Stimulated activated CD8-positive, alpha-beta memory T cell treated with anti-CD3 and anti-CD28 coated beads, Interleukin-4, amount 100 ng/mL, for 1 hour (primary cell): ENCODE results near the gene PTGFRN.
"Not testable (repeated sequence)": the region's sequence is repeated elsewhere in the genome, so short reads cannot be mapped to it uniquely, and the experiment has no call there.

Experiments
- DNase-seq, 2 donors: peaks; one replicate each; pipeline ENCODE4 v3.0.0-alpha.2; 2020; ENCODE audit warnings: low read depth in 2 of 2, low spot score in 1 of 2

PTGFRN gene

DNA sequence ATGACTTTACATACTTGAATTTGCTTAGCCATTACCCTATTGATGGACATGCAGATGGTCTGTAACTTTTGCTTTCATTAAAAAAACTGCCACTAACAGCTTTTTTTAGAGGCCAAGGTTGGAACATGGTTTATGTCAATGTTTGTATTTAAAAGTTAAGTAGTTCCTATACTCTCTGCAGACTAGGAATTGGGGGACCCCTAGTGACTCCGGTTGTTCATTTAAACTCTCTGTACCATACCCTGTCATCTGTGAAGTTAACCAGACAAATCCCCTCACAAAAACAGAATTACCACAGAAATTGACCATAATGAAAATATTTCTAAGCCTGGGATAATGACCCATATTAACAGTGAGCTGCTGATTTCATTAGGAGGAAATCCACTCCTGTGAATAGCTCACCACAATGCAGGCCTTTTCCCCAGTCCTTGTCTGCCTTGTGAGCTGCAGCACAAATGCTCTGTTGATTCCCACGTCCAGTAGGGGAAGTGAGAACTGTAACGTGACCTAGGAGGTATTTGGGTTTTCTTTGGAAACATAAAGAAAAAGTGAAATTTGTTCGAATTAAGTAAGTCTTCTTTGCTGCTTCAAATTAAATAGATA, 61.6 kb downstream of the PTGFRN start:
- DNase-seq = no peak

DNA sequence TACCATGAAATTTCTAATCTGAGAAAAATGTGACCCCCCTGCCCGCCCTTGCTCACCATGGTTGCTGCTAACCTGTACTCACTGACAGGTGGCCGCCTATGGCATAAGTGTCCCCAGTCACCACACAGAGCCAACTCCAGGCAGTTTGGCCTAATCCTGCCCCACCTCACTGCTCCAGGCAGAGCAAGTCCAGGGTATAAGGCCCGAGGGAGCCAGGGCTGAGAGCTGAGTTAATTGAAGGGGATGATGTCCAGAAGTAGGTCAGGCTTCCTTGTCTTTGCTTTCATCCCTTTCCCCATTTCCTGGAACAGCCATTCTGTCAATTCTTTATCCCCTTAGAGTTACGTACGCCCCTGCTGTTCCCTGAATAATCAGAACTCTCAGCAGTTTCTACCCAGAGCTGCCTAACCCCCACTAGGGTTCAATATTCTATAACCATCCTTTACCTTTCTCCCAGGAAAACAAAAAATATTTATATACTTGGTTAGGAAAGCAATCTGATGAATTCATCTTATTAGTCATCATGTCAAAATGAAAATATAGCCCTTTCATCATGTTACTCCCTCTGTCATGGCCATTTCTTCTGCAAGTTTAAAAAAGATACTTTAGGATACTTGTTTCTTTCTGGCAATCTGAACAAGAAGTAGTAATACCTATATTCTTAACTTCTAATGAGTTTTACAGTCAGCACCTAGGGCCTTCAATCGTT, 62.4 kb downstream of the PTGFRN start:
- DNase-seq = no peak

DNA sequence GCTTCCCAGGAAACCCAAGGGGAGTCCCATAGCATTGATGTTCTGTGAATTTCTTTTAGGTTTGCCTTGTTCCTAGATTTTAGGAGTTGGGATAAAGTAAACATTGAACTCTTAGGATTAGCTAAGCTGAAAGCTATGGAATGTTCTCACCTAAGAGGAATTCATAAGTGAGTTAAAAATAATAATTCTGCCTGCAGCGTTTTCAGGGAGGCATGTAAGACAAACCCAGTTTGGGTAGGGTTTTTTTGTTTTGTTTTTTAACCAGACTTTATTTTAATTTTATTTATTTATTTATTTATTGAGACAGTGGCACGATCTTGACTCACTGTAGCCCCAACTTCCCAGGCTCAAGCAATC, 62.9 kb downstream of the PTGFRN start:
- DNase-seq = no peak

DNA sequence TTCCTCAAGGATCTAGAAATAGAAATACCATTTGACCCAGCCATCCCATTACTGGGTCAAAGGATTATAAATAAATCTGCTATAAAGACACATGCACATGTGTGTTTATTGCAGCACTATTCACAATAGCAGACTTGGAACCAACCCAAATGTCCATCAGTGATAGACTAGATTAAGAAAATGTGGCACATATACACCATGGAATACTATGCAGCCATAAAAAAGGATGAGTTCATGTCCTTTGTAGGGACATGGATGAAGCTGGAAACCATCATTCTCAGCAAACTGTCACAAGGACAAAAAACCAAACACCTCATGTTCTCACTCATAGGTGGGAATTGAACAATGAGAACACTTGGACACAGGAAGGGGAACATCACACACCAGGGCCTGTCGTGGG, 70.6 kb downstream of the PTGFRN start:
- not testable (repeated sequence) for DNase-seq

DNA sequence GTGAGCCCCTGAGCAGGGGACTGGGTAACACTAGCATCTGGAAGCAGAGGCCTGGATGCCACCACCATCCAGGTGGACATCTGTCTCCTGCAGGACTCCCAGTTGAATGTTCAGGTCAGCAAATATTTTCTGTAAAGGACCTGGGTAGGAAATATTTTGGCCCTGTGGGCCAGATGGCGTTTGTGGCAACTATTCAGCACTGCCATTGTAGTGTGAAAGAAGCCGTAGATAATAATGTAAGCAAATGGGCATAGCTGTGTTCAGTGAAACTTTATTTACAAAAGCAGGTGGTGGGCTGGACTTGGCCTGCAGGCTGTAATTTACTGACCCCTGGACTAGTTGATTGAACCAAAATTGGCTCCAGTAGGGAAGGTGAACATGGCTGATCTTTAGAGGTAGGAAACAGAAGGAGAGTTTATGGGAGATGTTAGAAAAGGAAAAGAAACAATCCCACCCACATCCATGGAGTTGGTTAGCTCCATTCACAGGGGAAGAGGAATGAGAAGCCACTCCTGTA, 71.9 kb downstream of the PTGFRN start:
- DNase-seq = no peak

DNA sequence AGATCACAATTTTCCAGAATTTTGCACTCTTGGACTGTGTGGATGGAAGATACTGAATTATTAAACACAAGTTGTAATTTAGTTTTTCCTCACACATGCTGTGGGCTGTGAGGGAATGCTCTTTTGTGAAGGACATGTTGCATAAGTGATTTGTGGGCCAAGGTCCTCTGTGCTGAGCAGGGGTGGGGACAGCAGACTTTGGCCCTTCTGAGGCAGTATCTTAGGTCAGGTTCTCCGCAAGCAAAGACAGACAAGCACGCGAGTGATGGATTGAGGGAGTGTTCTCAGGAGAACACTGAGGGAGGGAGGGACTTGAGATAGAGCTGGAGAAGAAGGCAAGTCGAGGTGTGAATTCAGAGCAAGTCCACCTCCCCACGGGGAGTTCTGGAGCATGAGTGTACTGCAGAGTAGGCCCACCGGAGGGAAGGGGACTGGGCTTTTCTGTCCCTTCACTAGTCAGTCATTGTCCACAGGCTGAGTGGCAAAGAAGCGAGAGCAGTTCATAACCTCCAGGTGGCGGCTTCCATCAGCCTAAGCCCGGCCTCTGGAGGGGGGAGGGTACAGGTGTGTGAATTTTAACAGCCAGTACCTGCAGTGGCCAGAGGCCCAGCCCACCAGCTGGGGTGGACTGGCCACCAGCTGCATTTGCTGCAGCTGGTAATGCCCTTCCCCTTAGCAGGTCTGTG, 72.7 kb downstream of the PTGFRN start:
- DNase-seq = no peak

DNA sequence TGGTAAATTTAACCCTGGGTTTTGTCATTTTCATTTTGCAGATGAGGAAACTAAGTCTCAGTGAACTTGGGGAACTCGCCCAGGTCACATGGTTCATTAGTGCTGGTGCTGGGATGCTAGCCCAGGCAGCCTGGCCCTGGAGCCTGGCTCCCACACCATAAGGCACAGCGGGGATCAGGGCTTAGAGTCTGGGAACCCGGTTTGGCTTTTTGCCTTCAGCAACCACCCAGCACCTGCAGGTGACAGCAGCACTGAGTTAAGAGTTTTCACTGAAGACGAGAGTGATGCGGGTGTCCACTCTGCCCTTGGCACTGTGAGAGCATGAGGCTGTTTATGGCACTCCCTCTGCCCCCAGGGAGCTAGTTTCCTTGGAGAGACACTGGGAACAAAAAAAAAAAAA, 73.4 kb downstream of the PTGFRN start:
- DNase-seq = no peak

DNA sequence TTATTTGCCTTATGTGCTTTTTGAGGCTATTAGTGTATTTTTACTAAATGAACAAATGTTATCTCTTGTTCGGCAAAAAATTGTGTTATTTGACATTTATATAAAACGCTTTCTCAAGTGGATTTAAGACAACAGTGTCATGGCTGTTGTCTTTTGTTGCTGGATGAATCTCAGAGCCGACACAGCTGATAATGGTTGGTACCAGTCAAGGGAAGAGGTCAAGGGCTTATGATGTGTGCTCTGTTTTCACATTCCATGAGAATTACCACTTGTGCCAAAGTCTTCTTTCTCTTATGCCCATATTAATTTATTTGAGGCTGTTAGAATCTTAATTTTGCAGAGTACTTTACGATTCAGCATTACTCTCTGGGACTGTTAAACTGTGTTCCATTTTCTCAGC, 74.0 kb downstream of the PTGFRN start:
- DNase-seq = no peak

DNA sequence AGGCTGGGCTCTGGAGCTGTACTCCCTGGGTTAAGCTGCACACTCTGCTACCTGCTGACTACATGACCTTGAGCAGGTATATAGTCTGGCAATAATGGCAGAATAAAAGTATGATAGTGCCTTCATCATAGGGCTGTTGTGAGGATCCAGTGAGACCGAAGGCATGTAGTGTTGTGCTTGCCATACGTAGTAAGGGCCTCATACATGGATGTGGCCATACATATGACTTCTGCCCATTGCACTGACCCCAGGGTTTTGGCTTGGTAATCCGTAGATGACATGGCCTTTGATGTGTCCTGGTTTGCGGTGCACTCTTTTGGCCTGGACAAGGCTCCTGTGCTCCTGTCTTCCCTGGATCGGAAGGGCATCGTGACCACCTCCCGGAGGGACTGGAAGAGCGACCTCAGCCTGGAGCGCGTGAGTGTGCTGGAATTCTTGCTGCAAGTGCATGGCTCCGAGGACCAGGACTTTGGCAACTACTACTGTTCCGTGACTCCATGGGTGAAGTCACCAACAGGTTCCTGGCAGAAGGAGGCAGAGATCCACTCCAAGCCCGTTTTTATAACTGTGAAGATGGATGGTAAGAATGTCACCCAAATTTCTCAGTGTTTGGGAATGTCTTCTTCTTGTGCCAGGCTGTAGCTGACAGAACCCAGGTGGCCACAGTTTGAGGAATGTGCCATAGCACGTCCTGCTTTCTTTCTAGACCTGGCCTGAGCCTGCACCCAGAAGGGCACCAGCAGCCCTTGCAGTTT, 74.9 kb downstream of the PTGFRN start:
- DNase-seq = no peak

DNA sequence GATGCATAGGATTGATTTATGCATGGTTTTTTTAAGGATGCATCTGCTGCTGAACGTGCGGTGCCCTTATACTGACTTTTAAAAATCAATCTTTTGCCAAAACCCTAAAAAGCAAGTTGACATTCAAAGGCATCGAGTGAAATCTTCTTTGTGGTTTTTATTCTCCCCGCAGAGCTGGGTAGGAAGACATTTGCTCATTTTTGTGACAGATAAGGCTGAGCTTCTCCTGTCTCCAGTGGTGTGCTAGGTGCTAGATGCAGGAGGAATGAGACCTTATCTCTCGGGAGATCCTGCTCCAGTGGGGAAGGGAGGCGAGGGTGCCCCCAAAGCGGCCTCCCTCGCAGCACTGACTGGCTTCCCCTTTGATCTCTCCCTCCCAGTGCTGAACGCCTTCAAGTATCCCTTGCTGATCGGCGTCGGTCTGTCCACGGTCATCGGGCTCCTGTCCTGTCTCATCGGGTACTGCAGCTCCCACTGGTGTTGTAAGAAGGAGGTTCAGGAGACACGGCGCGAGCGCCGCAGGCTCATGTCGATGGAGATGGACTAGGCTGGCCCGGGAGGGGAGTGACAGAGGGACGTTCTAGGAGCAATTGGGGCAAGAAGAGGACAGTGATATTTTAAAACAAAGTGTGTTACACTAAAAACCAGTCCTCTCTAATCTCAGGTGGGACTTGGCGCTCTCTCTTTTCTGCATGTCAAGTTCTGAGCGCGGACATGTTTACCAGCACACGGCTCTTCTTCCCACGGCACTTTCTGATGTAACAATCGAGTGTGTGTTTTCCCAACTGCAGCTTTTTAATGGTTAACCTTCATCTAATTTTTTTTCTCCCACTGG, 76.9 kb downstream of the PTGFRN start:
- no peak for DNase-seq

DNA sequence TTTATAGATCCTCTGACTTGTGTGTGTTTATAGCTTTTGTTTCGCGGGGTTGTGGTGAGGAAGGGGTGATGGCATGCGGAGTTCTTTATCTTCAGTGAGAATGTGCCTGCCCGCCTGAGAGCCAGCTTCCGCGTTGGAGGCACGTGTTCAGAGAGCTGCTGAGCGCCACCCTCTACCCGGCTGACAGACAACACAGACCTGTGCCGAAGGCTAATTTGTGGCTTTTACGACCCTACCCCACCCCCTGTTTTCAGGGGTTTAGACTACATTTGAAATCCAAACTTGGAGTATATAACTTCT, 77.5 kb downstream of the PTGFRN start:
- DNase-seq = peak; percentile 18 to 38

DNA sequence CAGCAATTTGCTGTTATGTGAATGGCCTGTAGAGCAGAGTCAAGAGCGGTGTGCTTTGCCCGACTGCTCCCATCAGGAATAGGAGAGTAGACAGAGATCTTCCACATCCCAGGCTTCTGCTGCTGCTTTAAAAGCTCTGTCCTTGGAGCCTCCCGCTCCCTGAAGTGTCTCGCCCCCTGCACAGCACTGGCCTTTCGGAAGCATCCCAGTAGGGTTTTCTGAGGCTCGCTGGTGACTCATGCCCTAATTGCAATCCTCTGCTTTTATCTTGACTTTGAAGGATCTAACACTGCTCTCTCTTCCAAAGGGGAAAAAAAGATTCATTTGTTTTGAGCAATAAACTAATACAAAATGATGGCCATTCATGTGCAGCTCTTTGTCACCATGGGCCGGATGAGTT, 78.5 kb downstream of the PTGFRN start:
- DNase-seq = no peak

DNA sequence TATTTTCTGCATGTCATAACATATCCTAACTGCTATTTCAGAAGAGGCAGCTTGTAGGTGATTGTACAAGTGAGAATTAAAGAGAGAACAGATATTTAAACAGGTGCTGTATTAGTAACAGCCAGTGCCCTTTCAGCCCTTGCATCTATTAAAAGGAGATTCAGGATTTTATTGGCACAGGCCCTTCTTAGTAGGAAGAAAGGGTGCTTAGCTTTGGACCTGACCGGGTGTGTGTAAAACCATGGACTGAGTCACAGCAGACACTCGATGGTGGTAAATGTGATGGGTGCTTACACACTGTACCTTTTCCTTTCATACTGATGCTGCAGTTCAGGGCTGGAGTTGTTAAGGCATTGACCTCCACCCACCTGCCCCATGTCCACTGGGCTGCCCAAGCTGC, 79.2 kb downstream of the PTGFRN start:
- no peak for DNase-seq

DNA sequence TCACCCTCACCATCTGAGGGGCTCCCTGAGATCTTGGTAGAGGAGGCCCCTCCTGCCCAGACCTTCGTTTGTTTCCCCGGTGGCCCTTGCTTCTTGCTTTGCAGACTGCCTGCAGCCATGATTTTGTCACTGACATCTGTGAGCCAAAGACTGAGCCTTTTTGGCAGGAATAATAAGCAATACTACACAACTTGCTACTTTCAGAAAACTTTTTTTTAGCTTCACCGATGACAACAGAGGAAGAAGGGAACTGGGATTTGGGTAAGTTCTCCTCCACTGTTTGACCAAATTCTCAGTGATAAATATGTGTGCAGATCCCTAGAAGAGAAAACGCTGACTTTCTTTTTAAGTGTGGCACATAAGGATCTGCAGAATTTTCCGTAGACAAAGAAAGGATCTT, 80.1 kb downstream of the PTGFRN start:
- no peak for DNase-seq

DNA sequence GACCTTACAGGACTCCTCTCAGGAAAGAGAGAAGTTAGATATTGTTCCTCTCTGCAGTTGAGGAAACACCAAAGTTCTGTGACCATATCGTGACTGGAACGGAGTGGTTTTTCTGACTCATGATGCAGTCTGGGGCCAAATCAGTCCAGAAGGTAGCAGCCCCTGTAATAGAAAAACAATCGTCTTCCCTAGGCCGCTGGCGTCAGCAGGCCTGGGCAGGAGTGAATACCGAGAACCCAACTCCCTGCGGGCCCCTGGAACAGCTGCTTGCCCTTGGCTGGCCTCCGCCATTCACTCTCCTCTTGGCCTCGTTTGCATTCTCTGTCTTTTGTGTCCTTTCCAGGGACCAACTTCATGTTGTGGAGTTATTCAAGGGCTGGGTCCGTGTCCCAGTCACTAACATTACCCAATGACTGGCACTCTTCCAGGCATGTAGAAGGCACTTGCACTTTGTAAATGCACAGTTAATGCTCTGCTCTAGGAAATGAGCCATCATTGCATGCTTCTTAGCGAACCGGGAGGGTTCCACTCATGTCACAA, 81.0 kb downstream of the PTGFRN start:
- no peak for DNase-seq

DNA sequence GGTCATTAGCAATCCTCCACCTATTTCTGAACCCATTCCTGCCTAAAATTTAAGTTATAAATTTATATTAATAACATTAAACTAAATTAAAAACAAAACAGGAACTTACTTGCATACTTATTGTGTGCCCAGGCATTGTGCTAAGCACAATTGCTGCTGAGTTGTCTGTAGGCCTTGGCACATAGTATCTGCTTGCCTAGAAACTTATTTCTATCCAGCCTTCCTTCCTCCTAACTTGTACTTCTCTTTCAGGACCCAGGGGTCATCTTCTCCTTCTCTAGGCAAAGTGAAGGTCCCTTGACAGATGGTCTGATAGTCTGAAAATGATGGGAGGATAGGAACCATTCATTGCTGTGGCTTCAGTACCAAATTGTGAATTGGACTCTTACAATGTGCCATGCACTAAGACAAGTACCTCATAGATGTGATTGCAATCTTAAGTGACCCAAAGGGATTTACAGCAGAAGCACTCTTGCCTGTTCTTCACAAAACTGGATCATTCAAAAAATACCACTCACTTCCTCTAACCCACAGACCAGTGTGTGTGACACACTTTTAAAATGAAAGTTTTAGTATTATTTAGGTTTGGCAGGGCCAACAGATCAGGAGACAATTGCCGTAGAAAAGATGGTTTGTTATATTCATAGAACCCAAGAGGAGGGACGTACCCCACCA, 81.6 kb downstream of the PTGFRN start:
- DNase-seq = no peak

DNA sequence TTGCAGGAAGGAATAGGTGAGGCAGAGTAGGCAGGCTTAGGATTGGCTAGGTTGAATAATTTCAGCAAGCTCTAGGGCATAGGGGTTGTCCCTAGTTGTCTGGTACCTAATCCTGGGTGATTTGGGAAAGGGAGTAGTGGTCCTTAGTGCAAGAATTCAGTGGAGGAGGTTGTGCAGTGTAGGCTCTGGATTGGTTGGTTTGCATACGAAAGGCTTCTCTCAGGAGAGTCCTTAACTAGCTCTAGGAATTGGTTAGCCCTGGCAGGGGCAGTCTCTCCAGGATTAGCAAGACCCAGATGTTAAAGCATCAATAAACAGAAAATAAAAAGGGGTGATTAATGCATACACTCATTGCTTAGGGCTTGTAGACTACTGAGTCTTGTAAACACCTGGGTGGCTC, 82.2 kb downstream of the PTGFRN start:
- DNase-seq = no peak

DNA sequence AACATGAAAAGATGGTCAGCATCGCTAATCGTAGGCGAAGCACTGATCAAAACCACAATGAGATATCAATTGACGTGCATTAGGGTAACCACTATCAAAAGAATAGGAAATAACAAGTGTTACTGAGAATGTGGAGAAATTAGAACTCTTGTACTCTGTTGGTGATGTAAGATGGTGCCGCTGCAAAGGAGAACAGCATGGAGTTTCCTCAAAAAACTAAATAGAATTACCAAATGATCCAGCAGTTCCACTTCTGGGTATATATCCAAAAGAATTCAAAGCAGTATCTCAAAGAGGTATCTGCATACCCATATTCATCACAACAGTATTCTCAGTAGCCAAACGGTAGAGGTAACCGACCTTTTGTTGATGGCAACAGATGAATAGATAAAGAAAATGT, 83.6 kb downstream of the PTGFRN start:
- DNase-seq = no peak

DNA sequence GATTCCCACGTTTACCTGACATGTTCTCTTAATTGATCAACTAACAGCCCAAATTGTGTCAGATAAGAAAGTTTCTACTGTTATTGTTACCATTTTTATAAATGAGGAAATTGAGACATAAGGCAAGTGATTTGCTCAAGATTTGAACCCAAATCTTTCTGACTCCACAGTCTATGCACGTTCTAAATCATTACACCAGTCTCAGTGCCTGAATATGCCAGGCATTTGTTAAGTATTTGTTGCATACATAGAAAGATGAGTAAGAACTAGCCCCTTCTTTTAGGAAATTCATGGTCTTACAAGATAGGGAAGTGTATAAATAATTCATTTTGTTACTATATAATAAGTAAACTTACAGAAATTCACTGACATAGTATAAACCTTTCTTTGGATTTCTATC, 84.7 kb downstream of the PTGFRN start:
- no peak for DNase-seq

DNA sequence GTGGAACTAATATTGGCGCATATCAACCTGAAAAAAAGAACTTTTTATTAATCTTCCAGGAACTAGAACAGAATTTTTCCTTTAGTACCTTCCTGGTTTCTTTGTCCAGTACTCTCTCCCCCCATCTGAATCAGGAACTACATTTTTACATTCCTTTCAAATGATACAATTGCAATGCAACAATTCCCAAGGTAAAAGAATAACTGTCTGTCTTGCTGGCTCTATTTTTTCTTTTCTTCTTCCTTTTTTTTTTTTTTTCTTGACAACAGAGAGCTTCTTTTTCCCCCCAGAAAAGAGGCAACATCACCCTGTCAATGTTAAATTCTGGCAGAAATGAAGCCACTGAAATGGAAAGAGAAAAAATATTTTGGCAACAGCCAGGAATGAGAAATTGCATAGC, 87.3 kb downstream of the PTGFRN start:
- no peak for DNase-seq
